Central memory CD4-positive, alpha-beta T cell (primary cell): Measurements from ENCODE around the gene CYTH3.

ENCODE experiments used
- DNase-seq: peaks from one replicate; pipeline ENCODE4 v3.0.0; 2022

Gene CYTH3

GRCh38 chr7:6188389-6188788 is 84.0 kb downstream of the CYTH3 start:
- no peak for DNase-seq

GRCh38 chr7:6186577-6186976 is 85.8 kb downstream of the CYTH3 start:
- no peak for DNase-seq

DNA sequence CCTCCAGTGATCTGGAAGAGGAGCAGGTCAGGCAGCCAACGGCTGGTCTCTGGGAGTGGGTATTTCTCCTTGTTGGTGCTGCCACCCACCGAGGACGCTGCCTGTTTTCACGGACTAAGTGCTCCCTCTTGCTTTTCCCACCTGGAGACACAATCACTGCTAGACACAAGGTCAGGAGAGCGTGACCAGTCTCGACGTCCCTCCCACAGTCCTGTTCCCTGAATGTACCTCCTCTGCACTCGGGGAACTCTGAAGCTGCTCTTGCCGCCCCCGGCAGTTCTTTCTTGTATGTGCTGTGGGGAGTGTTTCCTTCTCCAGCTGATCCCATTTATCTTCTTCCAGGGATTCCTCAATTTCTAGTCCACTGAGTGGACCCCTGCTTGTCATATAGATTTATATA is 89.4 kb downstream of the CYTH3 start:
- DNase-seq = no peak

GRCh38 chr7:6181136-6181535 is 91.3 kb downstream of the CYTH3 start:
- no peak for DNase-seq

GRCh38 chr7:6180344-6180725 is 92.1 kb downstream of the CYTH3 start:
- no peak for DNase-seq

- no peak for DNase-seq
These were observed 92.6 kb downstream of the CYTH3 start for GRCh38 chr7:6179620-6180343.

DNA sequence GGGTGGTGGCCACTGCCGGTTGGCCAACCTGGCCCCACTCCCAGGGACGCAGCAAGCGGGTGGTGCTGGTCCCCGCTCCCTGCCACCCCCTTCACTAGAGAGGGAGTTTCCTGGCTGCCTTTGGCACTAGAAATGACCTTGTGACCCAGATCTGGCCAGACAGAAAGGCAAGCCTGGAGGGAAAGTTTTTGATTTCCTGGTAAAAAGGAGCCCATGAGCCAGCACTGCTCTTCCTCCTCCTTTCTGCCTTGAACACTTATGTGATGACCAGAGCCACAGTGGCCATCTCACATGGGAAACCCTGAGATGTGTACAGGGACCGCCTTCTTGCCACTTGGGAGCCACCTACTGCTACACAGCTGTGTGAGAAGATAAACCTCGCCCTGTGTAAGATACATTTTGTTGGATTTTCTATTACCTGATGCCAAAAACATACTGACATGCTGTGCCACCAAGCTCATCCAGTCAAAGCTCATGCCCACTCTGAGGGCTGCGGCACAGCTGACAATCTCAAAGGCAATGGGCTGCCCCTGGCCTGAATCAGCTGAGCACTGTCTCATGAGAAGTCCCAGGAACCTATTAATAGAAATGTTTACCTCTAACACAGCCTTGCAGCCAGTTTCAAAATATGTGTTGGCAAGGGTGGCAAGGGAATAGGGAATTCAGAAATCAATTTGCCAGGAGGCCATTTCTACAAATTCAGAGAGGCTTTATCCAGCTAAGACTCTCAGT is 94.0 kb downstream of the CYTH3 start:
- no peak for DNase-seq

DNA sequence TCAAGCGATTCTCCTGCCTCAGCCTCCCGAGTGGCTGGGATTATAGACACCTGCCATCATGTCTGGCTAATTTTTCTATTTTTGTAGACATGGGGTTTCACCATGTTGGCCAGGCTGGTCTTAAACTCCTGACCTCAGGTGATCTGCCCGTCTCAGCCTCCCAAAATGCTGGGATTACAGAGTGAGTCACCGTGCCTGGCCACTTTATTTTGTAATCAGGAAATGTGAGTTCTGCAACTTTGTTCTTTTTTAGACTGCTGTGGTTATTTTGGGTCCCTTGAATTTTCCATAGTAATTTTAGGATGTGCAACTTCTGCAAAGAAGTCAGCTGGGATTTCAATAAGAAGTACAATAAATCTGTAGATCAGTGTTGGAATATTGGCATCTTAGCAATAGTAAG is 96.8 kb downstream of the CYTH3 start:
- DNase-seq = no peak

- no peak for DNase-seq
These were observed 99.5 kb downstream of the CYTH3 start for GRCh38 chr7:6172910-6173295.

DNA sequence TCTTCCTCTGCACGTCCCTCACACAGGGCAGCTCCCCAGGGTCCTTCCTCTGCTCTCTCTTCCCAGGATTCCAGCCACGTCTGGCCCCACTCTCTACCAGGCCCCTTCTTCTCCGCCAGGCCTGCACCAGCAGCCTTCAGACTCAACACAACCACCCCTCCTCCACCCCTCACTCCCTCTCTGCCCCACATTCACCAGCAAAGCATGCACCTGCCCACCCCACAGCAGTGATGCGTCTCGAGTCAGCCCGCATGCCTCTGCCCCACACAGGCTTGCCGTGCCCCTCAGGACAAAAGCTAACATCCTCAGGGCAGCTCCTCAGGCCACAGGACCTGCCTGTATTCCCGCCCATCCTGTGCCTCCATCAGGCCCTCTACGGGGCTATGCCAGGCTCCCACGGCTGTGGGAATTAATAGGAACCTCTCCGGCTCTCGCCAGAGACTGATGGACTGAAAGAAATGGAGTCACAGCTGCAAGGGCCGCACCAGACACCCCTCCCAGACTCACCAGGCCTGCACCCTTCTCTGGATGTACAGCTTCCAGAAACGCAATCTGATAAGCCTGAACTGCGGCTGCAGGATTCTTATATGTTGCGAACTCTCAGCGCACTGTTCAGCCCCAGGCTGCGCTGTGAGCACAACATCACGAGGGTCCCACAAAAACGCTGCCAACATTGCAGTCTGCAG is 100.1 kb downstream of the CYTH3 start:
- DNase-seq = no peak

GRCh38 chr7:6171532-6172223 is 100.7 kb downstream of the CYTH3 start:
- no peak for DNase-seq

GRCh38 chr7:6170571-6171531 is 101.6 kb downstream of the CYTH3 start:
- no peak for DNase-seq

DNA sequence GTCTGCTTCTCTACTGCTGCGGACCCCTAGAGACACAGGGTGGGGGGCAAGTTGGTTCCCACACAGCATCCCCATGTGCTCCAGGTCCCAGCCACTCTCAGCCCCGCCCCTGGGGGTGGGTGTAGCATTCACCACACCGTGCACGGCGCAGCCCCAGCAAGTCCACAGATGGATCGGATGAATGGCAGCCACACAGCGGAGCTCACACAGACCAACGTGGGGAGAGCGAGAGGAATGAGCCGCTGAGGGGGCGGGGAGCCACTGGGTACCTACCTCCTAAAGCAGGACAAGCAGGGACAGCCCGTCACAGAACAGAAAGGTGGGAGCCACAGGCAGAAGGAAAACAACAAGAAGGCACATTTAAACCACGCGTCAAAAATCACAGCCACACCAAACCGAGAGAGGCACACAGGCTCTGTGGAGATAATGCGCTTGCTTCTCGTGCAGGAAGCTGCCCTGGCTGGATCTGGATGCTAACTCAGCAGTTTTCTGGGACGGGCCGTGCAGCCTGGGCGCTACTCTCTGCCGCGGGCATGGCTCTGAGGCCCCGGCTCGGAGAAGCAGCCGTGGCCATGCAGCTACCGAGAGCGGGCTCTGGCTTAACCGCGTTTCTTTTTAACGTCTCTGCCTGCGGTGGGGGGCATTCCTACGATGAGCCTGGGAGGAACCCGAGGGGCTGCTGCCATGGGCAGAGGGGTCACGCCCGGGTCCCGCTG is 102.5 kb downstream of the CYTH3 start:
- no peak for DNase-seq

- DNase-seq = no peak
These were observed 104.0 kb downstream of the CYTH3 start for GRCh38 chr7:6168477-6168868.

DNA sequence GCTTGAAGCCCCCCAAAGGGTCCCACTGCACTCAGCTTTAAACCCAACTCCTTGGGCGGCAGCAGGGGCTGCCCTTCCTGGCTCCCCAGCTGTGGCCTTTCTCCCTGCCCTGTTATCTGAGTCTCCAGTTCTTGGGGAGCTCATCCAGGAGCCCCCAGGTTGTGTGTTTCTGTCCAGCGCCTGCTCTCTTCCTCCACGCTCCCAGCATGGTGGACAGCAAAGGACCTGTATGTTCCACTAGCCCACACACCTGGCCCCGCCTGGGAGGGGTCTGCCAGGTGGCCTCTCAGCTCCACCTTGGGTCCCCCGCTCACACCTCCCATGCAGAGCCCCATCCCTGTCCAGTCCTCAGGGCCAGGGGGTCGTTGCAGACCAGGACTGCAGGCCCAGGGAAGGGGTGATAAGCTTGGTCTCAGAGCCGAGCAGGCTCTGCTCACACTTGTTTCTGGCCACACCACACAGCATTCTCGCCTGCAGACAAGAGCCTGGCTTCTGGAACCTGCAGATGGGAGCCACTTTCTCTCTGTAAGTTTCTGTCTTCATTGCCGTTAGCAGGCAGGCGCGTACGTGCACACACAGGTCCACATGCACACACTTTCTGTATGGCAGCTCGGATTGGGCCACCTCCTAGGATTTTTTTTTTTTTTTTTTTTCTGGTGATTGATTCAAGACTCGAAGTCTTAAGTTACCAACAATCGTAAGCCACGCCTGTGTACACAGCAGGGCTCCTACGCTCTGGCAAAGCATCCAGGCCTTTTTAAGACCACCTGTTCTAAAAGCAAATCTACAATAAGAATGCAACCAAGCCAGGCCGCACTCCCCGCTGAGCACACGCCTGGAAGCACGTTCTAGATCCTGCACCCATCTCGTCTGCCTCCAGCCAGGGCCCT is 104.6 kb downstream of the CYTH3 start:
- no peak for DNase-seq

- no peak for DNase-seq
These were observed 105.3 kb downstream of the CYTH3 start for GRCh38 chr7:6167004-6167551.

GRCh38 chr7:6166443-6166891 is 106.0 kb downstream of the CYTH3 start:
- no peak for DNase-seq

GRCh38 chr7:6165521-6166320 is 106.7 kb downstream of the CYTH3 start:
- DNase-seq = no peak

- DNase-seq = no peak
These were observed 107.3 kb downstream of the CYTH3 start for GRCh38 chr7:6165075-6165474.
